LNCAP (cell line): ENCODE data around the gene TREX2.

Experiments used
- TF ChIP-seq, protein P1 (sequence below): fragments of 450-650 bp; IDR thresholded peaks from 2 replicates; pipeline ENCODE4 v1.5.1; 2017; ENCODE audit warnings: mild to moderate bottlenecking

The TREX2 gene

DNA sequence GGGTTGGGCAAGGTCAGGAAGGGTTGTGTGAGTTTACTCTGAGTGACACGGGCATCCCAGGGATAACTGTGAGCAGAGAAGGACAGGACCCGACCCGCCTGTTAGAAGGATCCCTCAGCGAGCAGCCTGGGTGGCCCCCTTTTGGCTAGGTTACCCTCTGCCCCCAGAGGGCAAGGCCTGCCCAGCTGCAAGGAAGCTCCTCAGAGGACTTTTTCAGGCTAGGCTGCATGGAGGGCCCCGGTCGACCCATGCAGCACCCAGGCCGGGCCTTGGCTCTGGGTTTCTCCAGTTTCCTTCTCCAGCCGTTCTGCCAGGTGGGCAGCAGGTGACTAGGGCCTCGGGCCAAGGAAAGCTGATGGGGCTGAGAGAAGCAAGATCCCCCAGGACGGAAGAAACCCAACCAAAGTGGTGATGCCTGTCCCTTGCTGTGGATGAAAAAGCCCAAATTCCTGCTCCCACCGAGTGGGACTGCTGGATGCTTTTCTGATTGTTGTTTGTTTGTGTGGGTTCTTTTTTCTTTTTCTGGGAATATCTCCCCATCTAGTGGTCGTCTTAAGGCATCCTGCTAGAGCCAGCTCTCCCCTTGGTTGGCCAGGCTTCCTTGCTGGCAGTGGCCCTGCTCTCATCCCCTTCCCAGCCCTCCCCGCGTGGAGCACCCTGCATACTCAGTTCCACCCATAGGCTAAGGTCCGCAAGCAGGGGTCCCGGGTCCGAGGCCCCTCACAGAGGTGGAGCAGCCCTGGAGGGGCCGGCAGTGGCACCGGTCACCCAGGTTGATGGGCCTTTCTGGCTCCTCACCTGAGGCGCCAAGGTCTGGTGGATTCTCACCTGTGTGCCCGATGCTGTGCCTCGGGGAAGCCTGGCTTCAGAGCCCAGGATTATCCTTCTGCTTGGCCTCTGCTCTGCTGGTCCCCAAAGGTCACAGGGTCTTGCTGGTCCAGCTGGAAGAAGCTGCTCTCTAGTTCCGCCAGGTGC lies 32.8 kb downstream of the TREX2 start:
- TF ChIP-seq, protein P1, sequence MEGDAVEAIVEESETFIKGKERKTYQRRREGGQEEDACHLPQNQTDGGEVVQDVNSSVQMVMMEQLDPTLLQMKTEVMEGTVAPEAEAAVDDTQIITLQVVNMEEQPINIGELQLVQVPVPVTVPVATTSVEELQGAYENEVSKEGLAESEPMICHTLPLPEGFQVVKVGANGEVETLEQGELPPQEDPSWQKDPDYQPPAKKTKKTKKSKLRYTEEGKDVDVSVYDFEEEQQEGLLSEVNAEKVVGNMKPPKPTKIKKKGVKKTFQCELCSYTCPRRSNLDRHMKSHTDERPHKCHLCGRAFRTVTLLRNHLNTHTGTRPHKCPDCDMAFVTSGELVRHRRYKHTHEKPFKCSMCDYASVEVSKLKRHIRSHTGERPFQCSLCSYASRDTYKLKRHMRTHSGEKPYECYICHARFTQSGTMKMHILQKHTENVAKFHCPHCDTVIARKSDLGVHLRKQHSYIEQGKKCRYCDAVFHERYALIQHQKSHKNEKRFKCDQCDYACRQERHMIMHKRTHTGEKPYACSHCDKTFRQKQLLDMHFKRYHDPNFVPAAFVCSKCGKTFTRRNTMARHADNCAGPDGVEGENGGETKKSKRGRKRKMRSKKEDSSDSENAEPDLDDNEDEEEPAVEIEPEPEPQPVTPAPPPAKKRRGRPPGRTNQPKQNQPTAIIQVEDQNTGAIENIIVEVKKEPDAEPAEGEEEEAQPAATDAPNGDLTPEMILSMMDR: no peak

DNA sequence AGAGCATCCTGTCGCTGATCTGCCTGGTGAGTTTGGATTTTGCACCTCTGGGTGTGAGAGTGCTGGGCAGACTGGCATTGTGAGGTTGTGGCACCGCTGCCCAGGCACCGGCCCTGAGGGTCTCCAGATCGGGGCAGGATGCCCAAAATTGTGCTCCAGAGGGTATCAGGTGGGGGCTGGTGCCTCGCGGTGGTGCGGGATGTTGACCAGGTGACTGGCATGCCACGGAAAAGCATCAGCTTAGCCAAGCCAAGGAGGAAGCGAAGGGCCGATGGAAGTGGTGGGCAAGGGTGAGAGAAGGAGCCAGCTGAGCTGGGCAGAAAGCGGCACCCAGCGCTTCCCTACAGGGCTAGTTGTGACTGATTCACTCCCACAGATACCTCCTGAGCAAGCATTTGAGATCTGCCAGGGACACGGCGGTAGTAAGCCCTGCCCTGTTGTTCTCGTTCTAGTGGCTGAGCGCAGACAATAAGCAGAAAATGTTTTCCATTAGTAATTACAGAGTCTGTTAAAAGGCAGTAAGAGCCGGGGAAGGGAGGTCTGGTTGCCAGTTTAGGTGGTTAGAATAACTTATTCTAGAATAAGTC lies 33.8 kb downstream of the TREX2 start:
- TF ChIP-seq, protein P1: no peak

DNA sequence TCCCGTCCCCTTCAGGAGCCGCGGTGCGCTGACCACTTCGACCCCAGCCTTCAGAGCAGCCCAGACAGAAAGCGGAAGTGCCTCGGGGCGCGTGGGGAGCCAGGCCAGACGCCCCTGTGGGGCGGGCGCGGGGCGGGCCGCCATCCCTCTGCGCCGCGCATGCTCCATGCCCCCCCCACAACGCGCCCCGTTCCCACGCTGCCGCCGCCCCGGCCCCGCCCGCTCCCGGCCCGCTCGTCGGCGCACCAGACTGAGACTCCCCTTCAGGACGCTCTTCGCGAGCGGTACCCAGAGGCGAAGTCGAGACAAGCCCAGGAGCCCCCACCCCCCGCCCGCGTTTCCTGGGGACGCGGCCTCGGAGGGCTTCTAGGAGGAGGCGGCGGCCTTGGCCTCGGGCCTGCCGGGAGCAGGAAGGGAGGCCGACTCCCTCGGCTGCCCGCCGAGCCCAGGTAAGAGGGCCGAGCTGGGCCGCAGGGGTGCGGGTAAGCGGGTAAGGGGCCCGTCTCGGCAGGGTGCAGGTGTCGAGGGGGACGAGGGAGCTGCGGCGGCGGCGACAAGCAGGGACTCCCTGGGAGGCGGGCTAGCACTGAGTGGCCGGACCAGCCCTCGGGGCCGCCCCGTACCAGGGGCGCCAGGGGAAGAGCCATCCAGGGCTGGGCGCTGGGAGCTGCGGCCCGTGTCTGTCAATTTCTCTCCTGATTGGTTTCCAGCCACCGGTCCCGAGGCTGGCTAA lies 34.4 kb downstream of the TREX2 start, which contains the start of gene ZFP92:
Gene ZFP92 (plus strand): TSS at position 218 of the 733 bp plus-strand sequence. CDS start 6,851 bp downstream, outside the sequence.
- TF ChIP-seq, protein P1: no peak

GRCh38 chrX:153410888-153411254 lies 35.0 kb downstream of the TREX2 start:
- TF ChIP-seq, protein P1: no peak

DNA sequence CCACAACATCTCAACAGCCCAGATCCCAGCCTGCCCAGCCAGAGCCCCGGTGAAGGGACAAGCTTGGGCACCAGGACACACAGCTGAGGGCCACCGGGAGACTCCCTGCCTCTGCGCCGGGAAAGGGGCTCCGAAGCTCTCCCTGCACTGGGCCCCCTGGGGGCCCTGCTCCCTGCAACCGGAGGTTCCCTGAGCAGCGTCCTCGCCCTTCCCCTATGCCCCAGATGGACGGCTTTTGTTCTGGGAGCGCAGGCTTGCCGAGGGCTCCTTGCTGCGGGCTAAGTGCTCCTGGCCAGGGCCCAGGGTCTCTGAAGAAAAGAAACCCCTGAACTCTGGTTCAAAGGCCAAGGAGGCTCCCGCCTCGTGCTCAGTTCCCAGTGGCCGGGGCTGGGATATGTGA lies 35.5 kb downstream of the TREX2 start:
- TF ChIP-seq, protein P1: no peak

GRCh38 chrX:153409414-153410101 lies 36.3 kb downstream of the TREX2 start:
- TF ChIP-seq, protein P1: no peak

GRCh38 chrX:153408871-153409351 lies 36.9 kb downstream of the TREX2 start:
- TF ChIP-seq, protein P1: no peak
